ENCODE results near the gene SOD3. TPM values are rescaled to one million over a fixed set of nuclear protein-coding genes. Genes with fewer than 3 reads are reported as not detected.
A peak's percentile ranks its signal among the peaks of the same experiment; 100 is the strongest.

The SOD3 gene
- total and polyA plus RNA-seq, 4 donors = 35.7 to 101 (median 53.9) TPM

GRCh38 chr4:24753519-24753918 lies 41.9 kb upstream of the SOD3 start:
- Histone ChIP-seq H3K4me1 (ENCODE audit: control insufficient read depth in 5 of 5, insufficient read depth in 5 of 5, low read length in 5 of 5) (no peaks in the 10 kb centered on the region), H3K36me3 (ENCODE audit: control insufficient read depth in 4 of 4, insufficient read depth in 4 of 4, low read length in 4 of 4) (peaks cover 0 to 2% (median 0%) of the 10 kb centered on the region in 4 donors), H3K9ac (ENCODE audit: insufficient read depth in 1 of 2, low read length in 2 of 2) (no peak overlapping the region), H3K4me3 (no peak overlapping the region), H3K27me3 (ENCODE audit: control insufficient read depth in 3 of 3, insufficient read depth in 3 of 3, low read length in 2 of 3) (no peaks in the 10 kb centered on the region), H3K9me3 (ENCODE audit: control insufficient read depth in 4 of 4, insufficient read depth in 3 of 4, low read length in 3 of 4) (peaks cover 0 to 4% (median 3%) of the 10 kb centered on the region in 4 donors), H3K27ac (ENCODE audit: low read depth in 1 of 2, low read length in 1 of 2) (no peak overlapping the region)
- ATAC-seq (ENCODE audit: insufficient read depth, low FRiP score) (no peak), DNase-seq (no peak)
- 79 to 91% methylated on average over 1 of the region's 1 CpG for WGBS, 2 donors
- TF ChIP-seq CTCF (IDR thresholded peaks at IDR 0.05; ENCODE audit: control extremely low read depth, extremely low read depth) = no peak

- H3K27ac ChIP-seq (ENCODE audit: low read depth in 1 of 2, low read length in 1 of 2) = no peak overlapping the region
- no peak for ATAC-seq (ENCODE audit: insufficient read depth, low FRiP score)
- WGBS, 2 donors = 35 to 39% methylated on average over 3 of the region's 3 CpGs
These were observed 40.8 kb upstream of the SOD3 start for GRCh38 chr4:24754571-24754970.

GRCh38 chr4:24763631-24764297 lies 31.6 kb upstream of the SOD3 start:
- no peak for TF ChIP-seq CTCF (IDR thresholded peaks at IDR 0.05; ENCODE audit: control extremely low read depth, extremely low read depth)
- Histone ChIP-seq H3K36me3 (ENCODE audit: control insufficient read depth in 4 of 4, insufficient read depth in 4 of 4, low read length in 4 of 4) (no peaks in the 10 kb centered on the region), H3K9ac (ENCODE audit: insufficient read depth in 1 of 2, low read length in 2 of 2) (no peak overlapping the region), H3K27ac (ENCODE audit: low read depth in 1 of 2, low read length in 1 of 2) (no peak overlapping the region), H3K4me3 (no peak overlapping the region), H3K27me3 (ENCODE audit: control insufficient read depth in 3 of 3, insufficient read depth in 3 of 3, low read length in 2 of 3) (no peaks in the 10 kb centered on the region), H3K4me1 (ENCODE audit: control insufficient read depth in 5 of 5, insufficient read depth in 5 of 5, low read length in 5 of 5) (peaks cover 0 to 4% (median 0%) of the 10 kb centered on the region in 5 donors), H3K9me3 (ENCODE audit: control insufficient read depth in 4 of 4, insufficient read depth in 3 of 4, low read length in 3 of 4) (peaks cover 0 to 1% (median 0%) of the 10 kb centered on the region in 4 donors)
- ATAC-seq (ENCODE audit: insufficient read depth, low FRiP score) (no peak), DNase-seq (peak in 2 of 3 donors; percentile 5 to 28)
- WGBS, 2 donors = 45 to 74% methylated on average over 5 of the region's 5 CpGs

More at GRCh38 chr4:24754571-24754970, 40.8 kb upstream of the SOD3 start:
- no peak for TF ChIP-seq CTCF (IDR thresholded peaks at IDR 0.05; ENCODE audit: control extremely low read depth, extremely low read depth)
- Histone ChIP-seq H3K4me3 (no peak overlapping the region), H3K9ac (ENCODE audit: insufficient read depth in 1 of 2, low read length in 2 of 2) (no peak overlapping the region), H3K36me3 (ENCODE audit: control insufficient read depth in 4 of 4, insufficient read depth in 4 of 4, low read length in 4 of 4) (peaks cover 0 to 2% (median 0%) of the 10 kb centered on the region in 4 donors), H3K4me1 (ENCODE audit: control insufficient read depth in 5 of 5, insufficient read depth in 5 of 5, low read length in 5 of 5) (no peaks in the 10 kb centered on the region), H3K27me3 (ENCODE audit: control insufficient read depth in 3 of 3, insufficient read depth in 3 of 3, low read length in 2 of 3) (no peaks in the 10 kb centered on the region), H3K9me3 (ENCODE audit: control insufficient read depth in 4 of 4, insufficient read depth in 3 of 4, low read length in 3 of 4) (peaks cover 0 to 4% (median 3%) of the 10 kb centered on the region in 4 donors)
- DNase-seq = no peak
